ENCODE measurements around the gene TUBGCP6.

The TUBGCP6 gene

GRCh38 chr22:50250555-50251476, 6.0 kb upstream of the TUBGCP6 start, which contains the start of gene HDAC10:
Gene HDAC10 (minus strand): TSS chr22:50251265. CDS start chr22:50251032, 233 bp downstream.
- peak; percentile 93 for DNase-seq (ENCODE audit: low spot score)

GRCh38 chr22:50250249-50250554, 5.4 kb upstream of the TUBGCP6 start:
- no peak for DNase-seq (ENCODE audit: low spot score)

DNA sequence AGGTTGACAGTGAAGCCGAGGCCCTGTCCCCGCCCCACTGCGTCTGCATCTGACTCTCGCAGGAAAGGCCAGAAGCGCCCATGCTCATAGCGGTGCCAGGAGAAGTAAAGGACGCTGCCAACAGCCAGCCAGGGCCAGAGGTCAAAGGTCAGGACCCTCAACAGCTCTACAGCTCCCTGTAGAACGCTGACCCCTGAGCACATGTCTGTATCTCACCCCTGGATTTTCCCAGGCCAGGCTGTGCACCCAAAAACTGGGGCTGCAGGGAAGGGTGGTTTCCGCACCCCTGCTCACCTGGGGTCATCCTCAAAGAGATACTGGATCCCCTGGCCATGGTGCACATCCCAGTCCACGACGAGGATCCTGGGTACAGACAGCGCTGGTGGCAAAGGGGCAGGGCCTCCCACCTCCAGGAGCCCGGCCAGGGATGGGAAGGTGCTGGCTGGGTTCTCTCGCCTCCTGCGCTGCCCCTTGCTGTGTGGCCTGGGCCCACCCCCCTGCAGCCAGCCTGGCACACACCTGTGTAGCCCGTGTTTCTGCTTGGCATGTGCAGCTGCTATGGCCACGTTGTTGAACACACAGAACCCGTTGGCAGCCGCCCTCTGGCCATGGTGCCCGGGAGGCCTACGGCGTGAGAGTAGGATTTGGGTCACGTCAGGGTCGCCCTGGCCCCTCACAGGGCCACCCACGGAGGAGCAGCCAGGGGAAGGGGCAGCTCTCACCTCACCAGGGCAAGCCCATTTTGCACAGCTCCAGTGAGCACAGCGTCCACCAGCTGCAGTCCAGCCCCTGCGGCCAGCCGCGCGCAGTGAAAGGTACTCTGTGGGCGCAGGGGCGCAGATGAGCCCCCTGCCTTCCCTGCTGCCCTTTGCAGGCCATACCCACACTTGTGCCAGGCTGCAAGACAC, 4.8 kb upstream of the TUBGCP6 start:
- no peak for DNase-seq (ENCODE audit: low spot score)

GRCh38 chr22:50248196-50249081, 3.6 kb upstream of the TUBGCP6 start:
- no peak for DNase-seq (ENCODE audit: low spot score)

DNA sequence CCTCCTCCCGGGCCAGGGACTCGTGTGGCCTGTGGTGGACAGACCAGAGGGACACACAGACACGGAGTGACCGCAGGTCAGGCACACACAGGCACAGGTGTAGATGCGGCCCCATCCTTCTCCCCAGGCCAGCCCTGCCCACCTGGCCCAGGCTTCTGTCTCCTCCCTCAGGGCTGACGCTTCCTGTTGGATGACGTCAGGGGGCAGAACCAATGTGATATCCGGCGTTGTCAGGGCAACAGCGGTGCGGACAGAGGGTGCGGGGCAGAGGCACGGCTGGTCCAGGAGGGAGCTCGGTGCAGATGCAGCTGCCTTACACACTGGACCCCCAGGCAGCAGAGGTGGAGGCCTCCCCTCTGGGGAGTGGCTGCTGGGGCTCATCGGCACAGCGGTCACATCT, 2.9 kb upstream of the TUBGCP6 start:
- no peak for DNase-seq (ENCODE audit: low spot score)

DNA sequence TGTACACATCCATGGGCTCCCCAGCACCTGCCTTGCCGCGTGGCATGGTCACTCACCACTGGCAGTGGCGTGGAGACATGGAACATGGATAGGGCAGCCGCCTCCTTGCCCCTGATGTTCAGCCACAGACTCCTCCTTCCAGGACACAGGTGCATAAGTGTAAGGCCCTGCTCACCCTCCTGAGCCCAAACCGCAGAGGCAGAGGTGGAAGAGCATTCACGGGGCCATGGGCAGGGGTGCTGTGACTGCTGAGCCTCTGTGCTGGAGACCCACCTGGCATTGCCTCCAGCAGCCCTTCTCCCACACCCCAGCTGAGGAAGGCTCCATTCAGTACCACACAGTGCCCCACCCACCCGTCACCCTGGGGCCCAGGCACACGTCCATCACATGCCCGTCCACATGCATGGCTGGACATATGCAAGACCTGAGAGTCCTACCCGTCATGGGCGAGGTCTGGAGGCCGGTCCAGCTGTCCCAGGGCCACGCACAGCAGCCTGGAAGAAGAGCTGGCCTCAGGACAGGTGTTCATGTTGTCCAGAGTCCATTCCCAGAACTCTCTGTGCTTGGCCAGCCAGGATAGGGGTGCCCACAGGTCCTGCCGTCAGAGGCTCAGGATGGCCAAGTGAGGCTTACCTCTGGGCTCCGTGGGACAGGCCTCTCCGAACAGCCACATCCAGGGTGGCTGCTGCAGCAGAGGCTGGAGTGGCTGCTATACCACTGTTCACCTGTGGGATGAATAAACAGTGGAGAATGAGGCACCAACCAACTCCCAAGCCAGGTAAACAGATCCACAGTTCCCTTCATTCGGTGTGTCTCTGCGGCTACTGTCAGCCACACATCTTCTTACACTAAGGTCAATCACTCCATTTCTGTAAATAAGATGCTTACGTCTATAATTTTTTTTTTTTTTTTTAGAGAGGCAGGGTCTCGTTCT, 1.7 kb upstream of the TUBGCP6 start:
- no peak for DNase-seq (ENCODE audit: low spot score)

GRCh38 chr22:50245214-50246072, 620 bp upstream of the TUBGCP6 start:
- DNase-seq (ENCODE audit: low spot score), result no peak

- DNase-seq (ENCODE audit: low spot score), result no peak
These were observed 971 bp downstream of the TUBGCP6 start for GRCh38 chr22:50243685-50244419.

GRCh38 chr22:50242406-50242949, 2.3 kb downstream of the TUBGCP6 start:
- DNase-seq (ENCODE audit: low spot score), result no peak

DNA sequence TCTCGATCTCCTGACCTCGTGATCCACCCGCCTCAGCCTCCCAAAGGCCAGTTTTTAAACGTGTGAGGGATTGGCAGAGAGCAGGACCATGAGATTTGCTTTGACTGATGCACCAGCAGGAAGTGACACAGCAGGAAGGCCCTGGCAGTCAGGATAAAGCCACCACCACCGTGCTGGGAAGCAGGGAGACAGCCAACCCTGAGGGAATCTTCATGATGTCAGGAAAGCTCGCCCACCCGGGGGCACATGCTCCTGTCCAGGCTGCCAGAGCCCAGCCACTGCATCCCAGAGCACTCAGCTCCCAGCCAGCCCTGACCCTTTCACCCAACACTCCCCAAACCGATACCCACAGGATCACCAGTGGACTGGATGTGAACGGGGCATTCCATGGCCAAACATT, 6.1 kb downstream of the TUBGCP6 start:
- no peak for DNase-seq (ENCODE audit: low spot score)

- DNase-seq (ENCODE audit: low spot score), result peak; percentile 73
These were observed 8.0 kb downstream of the TUBGCP6 start for GRCh38 chr22:50236731-50237409.

DNA sequence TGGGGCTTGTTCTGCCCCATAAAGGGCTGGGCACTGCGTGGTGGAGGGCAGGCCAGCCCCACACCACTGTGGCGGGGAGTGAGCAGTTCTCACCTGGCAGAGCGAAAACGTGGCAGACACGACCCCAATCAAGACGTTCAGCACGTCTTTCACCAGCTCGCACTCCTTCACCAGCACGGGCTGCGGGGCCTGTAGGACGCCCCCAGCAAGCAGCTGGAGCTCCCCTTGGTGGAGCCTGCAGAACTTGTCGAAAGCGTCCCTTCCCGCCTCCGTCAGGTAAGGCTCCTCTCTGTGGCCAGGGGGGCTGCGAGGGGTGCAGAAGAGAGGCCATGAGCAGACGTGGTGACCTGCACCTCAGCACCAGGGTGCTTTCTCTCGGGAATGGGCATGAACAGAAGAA, 11.6 kb downstream of the TUBGCP6 start:
- no peak for DNase-seq (ENCODE audit: low spot score)

DNA sequence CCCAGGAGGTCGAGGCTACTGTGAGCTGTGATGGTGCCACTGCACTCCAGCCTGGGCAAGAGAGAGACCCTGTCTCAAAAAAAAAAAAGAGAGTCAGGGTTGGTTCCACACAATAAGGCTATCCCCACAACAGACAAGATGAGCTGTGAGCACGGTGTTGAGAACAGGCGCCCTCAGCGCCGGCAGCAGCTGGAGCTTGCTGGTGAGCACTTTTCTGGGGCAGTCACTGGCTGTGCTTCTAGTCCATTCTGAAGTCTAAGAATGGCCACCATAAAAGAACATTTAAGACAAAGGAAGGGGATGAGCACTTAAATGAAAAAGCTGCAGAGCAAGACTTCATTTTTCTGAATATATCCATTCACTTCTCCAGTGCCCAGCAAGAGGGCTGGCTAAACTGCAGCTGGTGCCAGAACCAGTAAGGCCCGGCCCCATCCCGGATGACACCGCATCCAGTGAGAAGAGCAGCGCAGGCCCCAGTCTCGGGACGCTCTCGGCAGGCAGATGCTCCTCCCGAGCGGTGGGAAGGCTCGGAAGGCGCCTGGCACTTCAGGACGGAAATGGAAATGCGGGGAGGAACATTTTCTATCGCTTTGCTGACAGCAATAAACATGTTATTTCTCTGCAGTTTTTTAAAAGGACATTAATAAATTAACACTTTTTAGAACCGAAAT, 12.2 kb downstream of the TUBGCP6 start:
- DNase-seq (ENCODE audit: low spot score), result no peak

DNA sequence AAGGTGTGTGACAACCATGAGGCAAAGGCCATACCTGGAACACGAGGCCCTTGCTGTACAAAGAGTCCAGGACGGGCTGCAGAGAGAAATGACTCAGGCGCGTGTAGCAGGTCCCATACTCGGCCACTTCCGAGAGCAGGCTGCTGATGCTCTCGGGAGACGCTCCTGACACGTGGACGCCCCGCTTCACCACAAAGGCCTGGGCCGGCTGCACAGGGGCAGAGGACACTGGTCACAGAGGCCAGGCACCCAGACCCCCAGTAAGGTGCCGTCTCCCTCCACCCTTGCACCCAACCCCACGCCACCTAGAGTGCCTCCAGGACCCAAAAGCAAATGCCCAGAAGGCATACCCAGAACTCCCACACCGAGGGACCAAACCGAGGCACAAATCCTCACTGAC, 15.5 kb downstream of the TUBGCP6 start:
- DNase-seq (ENCODE audit: low spot score), result no peak

- no peak for DNase-seq (ENCODE audit: low spot score)
These were observed 16.5 kb downstream of the TUBGCP6 start for GRCh38 chr22:50228366-50228765.

- DNase-seq (ENCODE audit: low spot score), result no peak
These were observed 17.1 kb downstream of the TUBGCP6 start for GRCh38 chr22:50227579-50228215.

DNA sequence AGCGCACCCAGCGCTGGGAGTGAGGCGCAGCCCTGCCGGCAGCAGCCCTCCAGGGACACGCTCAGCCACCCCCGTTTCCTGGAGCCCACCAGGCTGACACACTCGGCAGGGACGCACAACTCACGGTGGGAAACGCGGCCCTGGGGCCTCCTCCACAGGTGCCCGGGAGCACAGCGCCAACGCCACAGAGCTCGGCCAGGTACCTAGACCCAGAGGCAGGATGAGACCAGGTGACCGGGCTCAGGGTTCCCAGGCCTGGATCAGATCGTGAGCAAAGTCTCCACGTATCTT, 18.0 kb downstream of the TUBGCP6 start:
- no peak for DNase-seq (ENCODE audit: low spot score)

Data from D341Med (cell line).